T-helper 2 cell treated with Interferon-gamma antibody and Interleukin-4, amounts not matched to agents 100 ng/mL and 5 ng/mL, for 36 hours (primary cell): ENCODE data around the gene SEZ6L. TPM values are rescaled to one million over a fixed set of nuclear protein-coding genes. Genes with fewer than 3 reads are reported as not detected.

Experiments
- intact Hi-C: fragments of 100-400 bp; cut with micrococcal nuclease; formaldehyde crosslinking; loops from one replicate; pipeline ENCODE4 v1.15.1; 2023
- total RNA-seq: library from RNA; stranded (reverse); gene quantifications from 2 replicates; pipeline ENCODE4 v1.2.3, GENCODE V29; 2022

SEZ6L gene
- total RNA-seq, 1 donor from 2014 or later: not detected

DNA sequence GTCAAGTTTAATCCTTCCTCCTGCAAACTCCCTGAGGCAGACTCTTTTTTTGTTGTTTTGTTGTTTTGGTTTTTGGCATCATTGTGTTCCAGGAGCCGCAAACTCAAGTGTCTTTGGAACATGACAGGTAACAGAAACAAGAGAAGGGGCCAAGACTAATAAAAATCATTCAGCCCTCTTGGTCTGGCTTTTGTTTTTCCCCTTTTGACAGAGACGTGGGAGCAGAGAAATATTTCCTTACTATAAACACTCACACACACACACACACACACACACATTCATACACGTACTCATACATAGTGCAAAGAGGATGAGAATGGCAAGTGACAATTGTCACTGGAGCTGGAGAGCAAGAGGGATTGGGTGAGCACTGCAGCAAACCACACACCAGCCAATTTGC lies 249.4 kb downstream of the SEZ6L start:
- intact Hi-C loops: no loop called here

DNA sequence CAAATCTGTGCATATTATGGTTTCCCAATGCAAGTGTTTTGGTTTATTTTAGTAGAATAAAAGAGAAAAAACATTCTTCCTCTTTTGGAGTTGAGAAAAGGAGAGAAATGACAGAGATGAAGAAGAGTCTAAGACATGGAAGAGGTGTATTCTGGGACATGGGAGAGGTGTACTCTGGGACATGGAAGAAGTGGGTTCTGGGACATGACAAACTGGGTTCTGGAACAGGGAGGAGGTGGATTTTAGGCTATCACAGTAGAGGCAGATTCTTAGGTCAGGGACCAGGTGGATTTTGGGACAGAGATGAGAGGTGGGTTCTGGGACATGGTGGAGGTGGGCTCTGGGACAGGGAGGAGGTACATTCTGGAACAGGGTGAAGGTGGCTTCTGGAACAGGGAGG lies 257.7 kb downstream of the SEZ6L start:
- intact Hi-C loops: no loop called here

- intact Hi-C loops: loop anchor here (1.0 to 2.0 kb wide), 2 partner anchors 64 to 244 kb away; no protein-coding TSS in a partner anchor
These were observed 259.5 kb downstream of the SEZ6L start, which contains the start of gene ASPHD2 for GRCh38 chr22:26428515-26429457. Gene ASPHD2, plus strand, starts transcription at chr22:26429260. Its CDS starts 4,356 bp downstream, at chr22:26433616.

GRCh38 chr22:26429458-26430286 lies 260.4 kb downstream of the SEZ6L start:
- intact Hi-C loops: loop anchor here (1.0 to 5.0 kb wide), 4 partner anchors 29 to 243 kb away; partner anchors contain the start of gene MIAT

GRCh38 chr22:26430600-26430999 lies 261.3 kb downstream of the SEZ6L start:
- intact Hi-C loops: loop anchor here (2.0 to 5.0 kb wide), 2 partner anchors 28 to 227 kb away; partner anchors contain the start of gene MIAT

- intact Hi-C loops: loop anchor here (1.0 to 5.0 kb wide), 3 partner anchors 27 to 226 kb away; partner anchors contain the start of gene MIAT
These were observed 262.2 kb downstream of the SEZ6L start for GRCh38 chr22:26431261-26431995.

DNA sequence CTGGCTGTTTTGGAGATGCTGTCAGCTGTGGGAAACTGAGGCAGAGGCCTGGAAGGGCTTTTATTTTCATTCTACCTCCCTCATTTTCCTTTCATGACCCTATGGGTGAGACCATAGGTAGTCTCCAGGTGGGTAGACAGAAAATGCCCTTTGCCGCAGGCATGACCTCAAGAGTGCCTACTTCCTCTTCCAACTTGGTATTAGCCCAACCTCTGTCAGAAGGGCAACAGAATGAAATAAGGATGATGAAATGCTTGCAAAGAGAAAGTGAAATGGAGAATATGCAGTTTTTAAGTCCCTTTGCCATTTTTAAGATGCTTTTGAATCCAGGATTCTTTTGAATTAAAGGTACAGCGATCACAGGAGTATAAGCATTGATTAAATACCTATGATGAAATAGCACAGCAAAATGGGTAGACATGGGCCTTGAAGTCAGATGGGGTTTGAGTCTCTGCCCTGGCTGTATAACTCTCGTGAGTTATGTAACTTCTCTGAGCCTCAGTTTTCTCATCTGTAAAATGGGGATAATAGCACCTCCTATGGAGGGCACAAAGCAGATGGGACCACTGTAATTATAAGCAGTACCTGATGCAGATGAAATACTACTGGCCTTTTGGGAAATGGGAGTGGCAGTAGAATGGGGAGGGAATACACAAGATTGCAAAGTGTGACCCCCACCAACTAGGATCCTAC lies 263.5 kb downstream of the SEZ6L start:
- intact Hi-C loops: loop anchor here (5.0 kb wide), 1 partner anchor 225 kb away; the partner anchor contains the start of gene MIAT
